ENCODE measurements around the gene LIMS2.

GRCh38 chr2:127641133-127641532 lies 34.2 kb downstream of the LIMS2 start:
- TF ChIP-seq EZH2phosphoT487 (IDR thresholded peaks at IDR 0.05; ENCODE audit: unreplicated experiment) (no peak), REST (IDR thresholded peaks at IDR 0.05; ENCODE audit: unreplicated experiment) (no peak)
- TF ChIP-seq, protein P1, sequence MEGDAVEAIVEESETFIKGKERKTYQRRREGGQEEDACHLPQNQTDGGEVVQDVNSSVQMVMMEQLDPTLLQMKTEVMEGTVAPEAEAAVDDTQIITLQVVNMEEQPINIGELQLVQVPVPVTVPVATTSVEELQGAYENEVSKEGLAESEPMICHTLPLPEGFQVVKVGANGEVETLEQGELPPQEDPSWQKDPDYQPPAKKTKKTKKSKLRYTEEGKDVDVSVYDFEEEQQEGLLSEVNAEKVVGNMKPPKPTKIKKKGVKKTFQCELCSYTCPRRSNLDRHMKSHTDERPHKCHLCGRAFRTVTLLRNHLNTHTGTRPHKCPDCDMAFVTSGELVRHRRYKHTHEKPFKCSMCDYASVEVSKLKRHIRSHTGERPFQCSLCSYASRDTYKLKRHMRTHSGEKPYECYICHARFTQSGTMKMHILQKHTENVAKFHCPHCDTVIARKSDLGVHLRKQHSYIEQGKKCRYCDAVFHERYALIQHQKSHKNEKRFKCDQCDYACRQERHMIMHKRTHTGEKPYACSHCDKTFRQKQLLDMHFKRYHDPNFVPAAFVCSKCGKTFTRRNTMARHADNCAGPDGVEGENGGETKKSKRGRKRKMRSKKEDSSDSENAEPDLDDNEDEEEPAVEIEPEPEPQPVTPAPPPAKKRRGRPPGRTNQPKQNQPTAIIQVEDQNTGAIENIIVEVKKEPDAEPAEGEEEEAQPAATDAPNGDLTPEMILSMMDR (conservative IDR thresholded peaks at IDR 0.05; ENCODE audit: low read depth in 2 of 2), result no peak
